BJ (cell line): Measurements from ENCODE around the gene PPP3CA. TPM values are rescaled to one million over a fixed set of nuclear protein-coding genes. Genes with fewer than 3 reads are reported as not detected.

Source experiments
- CTCF ChIA-PET: fragments of 350-600 bp; formaldehyde crosslinking; extraction: SDS; loops from one replicate; lab custom pipeline; 2021; ENCODE audit warnings: antibody characterized with exemption, inconsistent platforms; lab: Yijun Ruan, JAX
- POLR2A ChIA-PET: fragments of 300-600 bp; sonication (Branson Sonifier 250); formaldehyde crosslinking; extraction: SDS; loops from one replicate; lab custom pipeline; 2021; ENCODE audit warnings: antibody characterized with exemption; lab: Charles Lee
- DNase-seq: peaks from one replicate; pipeline ENCODE4 v3.0.0-alpha.2; 2011; ENCODE audit warnings: low read depth
- H3K27me3 ChIP-seq: 2 replicates; pipeline ENCODE4 v1.6.0; 2011; ENCODE audit warnings: low read length; ENCODE audit not compliant: control insufficient read depth, insufficient read depth
- H3K36me3 ChIP-seq: 2 replicates; pipeline ENCODE4 v1.5.1; 2011; ENCODE audit warnings: low read length; ENCODE audit not compliant: control insufficient read depth, insufficient read depth
- H3K4me3 ChIP-seq: 2 replicates; pipeline ENCODE4 v1.5.1; 2011; ENCODE audit warnings: low read depth, mild to moderate bottlenecking, control low read depth, low read length
- CTCF ChIP-seq: IDR thresholded peaks from 2 replicates; pipeline ENCODE4 v1.5.1; 2011; ENCODE audit warnings: low read depth, mild to moderate bottlenecking, control low read depth, inconsistent platforms, low read length, moderate library complexity; ENCODE audit not compliant: insufficient read depth
- polyA plus RNA-seq: library from polyadenylated mRNA; depleted of rRNA; stranded (reverse); fragments of >200 nt; gene quantifications from 2 replicates; pipeline ENCODE4 v1.2.3, GENCODE V29; 2011

PPP3CA gene
- polyA plus RNA-seq, 1 experiment = 10.6 TPM

GRCh38 chr4:101019313-101019712 is 328.0 kb downstream of the PPP3CA start:
- no peaks in the 10 kb centered on the region for H3K27me3 ChIP-seq
- TF ChIP-seq CTCF = no peak
- POLR2A ChIA-PET = no interaction called here
- CTCF ChIA-PET = interaction anchor here (1.5 kb wide), 1 partner anchor 16 kb away, joined by 5 read pairs; no protein-coding TSS in a partner anchor
- no peaks in the 10 kb centered on the region for H3K36me3 ChIP-seq
- DNase-seq = no peak
- no peak overlapping the region for H3K4me3 ChIP-seq

- no peak for TF ChIP-seq CTCF
- Histone ChIP-seq H3K4me3 (no peak overlapping the region), H3K36me3 (no peaks in the 10 kb centered on the region), H3K27me3 (no peaks in the 10 kb centered on the region)
- DNase-seq = no peak
- CTCF ChIA-PET = no interaction called here
- POLR2A ChIA-PET = no interaction called here
Observed at GRCh38 chr4:101018836-101019235, 328.5 kb downstream of the PPP3CA start.

- Histone ChIP-seq H3K27me3 (no peaks in the 10 kb centered on the region), H3K4me3 (no peak overlapping the region), H3K36me3 (no peaks in the 10 kb centered on the region)
- no peak for TF ChIP-seq CTCF
- no peak for DNase-seq
- ChIA-PET CTCF (no interaction called here), POLR2A (no interaction called here)
Observed at GRCh38 chr4:101014417-101014816, 332.9 kb downstream of the PPP3CA start.

GRCh38 chr4:101010987-101011386 is 336.3 kb downstream of the PPP3CA start:
- ChIA-PET CTCF (no interaction called here), POLR2A (no interaction called here)
- Histone ChIP-seq H3K4me3 (no peak overlapping the region), H3K27me3 (no peaks in the 10 kb centered on the region), H3K36me3 (no peaks in the 10 kb centered on the region)
- TF ChIP-seq CTCF = no peak
- no peak for DNase-seq

- H3K27me3 ChIP-seq = no peaks in the 10 kb centered on the region
- H3K36me3 ChIP-seq = no peaks in the 10 kb centered on the region
- no peak for TF ChIP-seq CTCF
- no peak overlapping the region for H3K4me3 ChIP-seq
- ChIA-PET CTCF (interaction anchor here (0.5 to 0.7 kb wide), 2 partner anchors 363 to 1258 kb away, joined by 3 to 5 read pairs; no protein-coding TSS in a partner anchor), POLR2A (no interaction called here)
- DNase-seq = no peak
Observed at GRCh38 chr4:101009471-101009870, 337.9 kb downstream of the PPP3CA start.
